ENCODE measurements around the gene ARHGAP44.

The ARHGAP44 gene

GRCh38 chr17:13036751-13037150, 247.5 kb downstream of the ARHGAP44 start:
- TF ChIP-seq GATA2 (IDR thresholded peaks at IDR 0.05; ENCODE audit: low read depth, low read length), result no peak
- no peak for TF ChIP-seq GATA3 (IDR thresholded peaks at IDR 0.05; ENCODE audit: low read depth, low read length)

DNA sequence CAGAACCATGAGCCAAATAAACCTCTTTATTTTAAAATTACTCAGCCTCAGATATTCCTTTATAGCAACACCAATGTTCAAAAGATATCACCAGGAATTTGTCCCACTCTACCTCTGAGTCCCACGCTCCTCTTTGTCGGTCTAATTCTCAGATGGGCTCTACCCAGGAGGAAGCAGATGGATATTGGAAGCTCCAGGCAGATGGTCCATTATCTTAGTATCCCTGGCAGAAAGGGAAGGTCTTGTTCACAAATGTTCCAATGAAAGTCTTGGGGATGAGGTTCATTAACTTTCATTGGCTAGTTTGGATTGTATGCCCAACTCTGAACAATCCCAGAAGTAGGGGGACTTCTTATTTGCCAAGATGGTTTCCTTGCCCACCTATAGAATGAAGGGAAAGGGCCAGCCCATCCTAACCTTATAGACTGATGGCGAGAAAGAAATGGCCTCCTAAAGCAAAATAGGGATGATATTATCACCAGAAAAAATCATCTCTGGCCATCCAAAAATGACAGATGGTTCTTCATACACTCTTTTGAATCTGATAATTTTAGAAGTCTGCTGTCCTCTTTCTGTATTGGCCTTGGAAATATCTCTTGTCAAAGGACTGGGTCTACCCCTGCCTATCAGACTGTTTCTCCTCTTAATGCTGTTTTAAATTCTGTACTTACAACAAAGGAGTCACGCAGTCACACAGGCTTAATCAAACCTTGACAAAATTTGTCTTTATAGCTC, 249.8 kb downstream of the ARHGAP44 start:
- no peak for TF ChIP-seq GATA3 (IDR thresholded peaks at IDR 0.05; ENCODE audit: low read depth, low read length)
- no peak for TF ChIP-seq GATA2 (IDR thresholded peaks at IDR 0.05; ENCODE audit: low read depth, low read length)
